GM12873 (cell line): ENCODE results near the gene CIRBP.

Source experiments
- CTCF ChIP-seq: IDR thresholded peaks from 2 replicates; pipeline ENCODE4 v1.5.1; 2012; ENCODE audit warnings: low read depth, mild to moderate bottlenecking, moderate library complexity, low read length, control low read depth; ENCODE audit not compliant: insufficient read depth; ENCODE audit errors: missing control alignments

Gene CIRBP

GRCh38 chr19:1269065-1269477, at the start of gene CIRBP:
TSS of gene CIRBP (plus strand) at chr19:1269332. CDS start at chr19:1270934, 1,602 bp downstream.
- TF ChIP-seq CTCF: no peak

- TF ChIP-seq CTCF: no peak
Measured at GRCh38 chr19:1219786-1220476, 49.2 kb upstream of the CIRBP start.

GRCh38 chr19:1220477-1220930, 48.6 kb upstream of the CIRBP start:
- no peak for TF ChIP-seq CTCF

GRCh38 chr19:1220976-1221903, 47.9 kb upstream of the CIRBP start:
- TF ChIP-seq CTCF: peak; percentile 42

- no peak for TF ChIP-seq CTCF
Measured at GRCh38 chr19:1221904-1222255, 47.3 kb upstream of the CIRBP start.

- peak; percentile 40 for TF ChIP-seq CTCF
Measured at GRCh38 chr19:1222394-1222793, 46.7 kb upstream of the CIRBP start.

GRCh38 chr19:1223018-1223855, 45.9 kb upstream of the CIRBP start:
- TF ChIP-seq CTCF: peak; percentile 64
